Activated CD4-positive, alpha-beta T cell treated with anti-CD3 and anti-CD28 coated beads for 36 hours (primary cell): Measurements from ENCODE around the gene TP53RK. TPM values are rescaled to one million over a fixed set of nuclear protein-coding genes. Genes with fewer than 3 reads are reported as not detected.
A peak's percentile ranks its signal among the peaks of the same experiment; 100 is the strongest.

Experiments
- ATAC-seq: fragments of 200-7000 bp; cut with Tn5 transposase; one replicate; pipeline ENCODE4 v1.10.0; 2021; ENCODE audit warnings: mild to moderate bottlenecking, moderate library complexity
- CTCF ChIA-PET: fragments of 350-600 bp; sonication (Branson Sonifier 250); formaldehyde crosslinking; loops from one replicate; lab custom pipeline; 2021; ENCODE audit warnings: antibody characterized with exemption; lab: Charles Lee
- POLR2A ChIA-PET: fragments of 350-600 bp; sonication (Branson Sonifier 250); formaldehyde crosslinking; loops from one replicate; lab custom pipeline; 2021; ENCODE audit warnings: antibody characterized with exemption, inconsistent platforms; lab: Charles Lee
- DNase-seq: peaks from one replicate; pipeline ENCODE4 v3.0.0-alpha.2; 2020
- H3K27ac Mint-ChIP-seq: one replicate; pipeline ENCODE4 v1.8.0; 2021; ENCODE audit warnings: mixed read lengths
- H3K27me3 Mint-ChIP-seq: one replicate; pipeline ENCODE4 v1.8.0; 2021; ENCODE audit warnings: mixed read lengths
- H3K36me3 Mint-ChIP-seq: one replicate; pipeline ENCODE4 v1.8.0; 2021; ENCODE audit warnings: low read depth, mixed read lengths
- H3K4me1 Mint-ChIP-seq: one replicate; pipeline ENCODE4 v1.8.0; 2021; ENCODE audit warnings: mixed read lengths
- H3K4me3 Mint-ChIP-seq: one replicate; pipeline ENCODE4 v1.8.0; 2021; ENCODE audit warnings: mild to moderate bottlenecking, moderate library complexity, mixed read lengths
- H3K9me3 Mint-ChIP-seq: one replicate; pipeline ENCODE4 v1.8.0; 2021; ENCODE audit warnings: low read depth, mixed read lengths
- intact Hi-C, 2 experiments: fragments of 100-400 bp; cut with DNase I in 1 of 2; cut with micrococcal nuclease in 1 of 2; formaldehyde crosslinking; loops; one replicate each; pipeline versions ENCODE4 v1.14.2 to v1.15.1; 2022 to 2024; cut with DNase I, micrococcal nuclease
- total RNA-seq, 2 experiments: library from RNA; stranded (reverse); gene quantifications; one replicate each; pipeline ENCODE4 v1.2.3, GENCODE V29; 2021

The TP53RK gene
- total RNA-seq, 2 experiments from 2014 or later = 11.2 to 12.1 TPM

- ATAC-seq (no peak), DNase-seq (no peak)
- Mint-ChIP-seq H3K36me3 (no peaks in the 10 kb centered on the region), H3K27ac (no peak overlapping the region), H3K9me3 (peaks cover 6% of the 10 kb centered on the region), H3K4me1 (peaks cover 5% of the 10 kb centered on the region), H3K27me3 (peaks cover 40% of the 10 kb centered on the region), H3K4me3 (no peak overlapping the region)
- intact Hi-C loops = no loop called here
- ChIA-PET CTCF (no interaction called here), POLR2A (no interaction called here)
These were observed 15.6 kb upstream of the TP53RK start for GRCh38 chr20:46704714-46705377.

GRCh38 chr20:46703435-46703834 is 14.2 kb upstream of the TP53RK start:
- Mint-ChIP-seq H3K9me3 (peaks cover 7% of the 10 kb centered on the region), H3K36me3 (no peaks in the 10 kb centered on the region), H3K4me1 (no peaks in the 10 kb centered on the region), H3K4me3 (no peak overlapping the region), H3K27me3 (peaks cover 37% of the 10 kb centered on the region), H3K27ac (no peak overlapping the region)
- no peak for DNase-seq
- ChIA-PET CTCF (interaction anchor here (0.6 to 1.3 kb wide), 2 partner anchors 181 to 353 kb away, joined by 3 to 4 read pairs; no protein-coding TSS in a partner anchor), POLR2A (no interaction called here)
- no peak for ATAC-seq
- intact Hi-C loops = no loop called here

- DNase-seq (no peak), ATAC-seq (no peak)
- Mint-ChIP-seq H3K4me1 (no peaks in the 10 kb centered on the region), H3K27ac (no peak overlapping the region), H3K4me3 (no peak overlapping the region), H3K27me3 (peaks cover 33% of the 10 kb centered on the region), H3K36me3 (no peaks in the 10 kb centered on the region), H3K9me3 (peaks cover 7% of the 10 kb centered on the region)
- CTCF ChIA-PET = interaction anchor here (0.6 to 1.3 kb wide), 3 partner anchors 48 to 353 kb away, joined by 3 to 4 read pairs (median 3); no protein-coding TSS in a partner anchor
- POLR2A ChIA-PET = no interaction called here
- intact Hi-C loops = no loop called here
These were observed 13.4 kb upstream of the TP53RK start for GRCh38 chr20:46702447-46703203.

GRCh38 chr20:46701986-46702385 is 12.7 kb upstream of the TP53RK start:
- Mint-ChIP-seq H3K4me1 (no peaks in the 10 kb centered on the region), H3K27me3 (peaks cover 32% of the 10 kb centered on the region), H3K27ac (no peak overlapping the region), H3K4me3 (no peak overlapping the region), H3K9me3 (peaks cover 7% of the 10 kb centered on the region), H3K36me3 (no peaks in the 10 kb centered on the region)
- ChIA-PET CTCF (interaction anchor here (0.6 kb wide), 1 partner anchor 184 kb away, joined by 3 read pairs; no protein-coding TSS in a partner anchor), POLR2A (no interaction called here)
- intact Hi-C loops = no loop called here
- no peak for DNase-seq
- no peak for ATAC-seq

GRCh38 chr20:46701556-46701955 is 12.3 kb upstream of the TP53RK start:
- intact Hi-C loops = no loop called here
- no peak for ATAC-seq
- H3K9me3 Mint-ChIP-seq = peaks cover 7% of the 10 kb centered on the region
- DNase-seq = no peak
- H3K27ac Mint-ChIP-seq = no peak overlapping the region
- ChIA-PET CTCF (interaction anchor here (0.6 kb wide), 1 partner anchor 184 kb away, joined by 3 read pairs; no protein-coding TSS in a partner anchor), POLR2A (no interaction called here)
- no peak overlapping the region for H3K4me3 Mint-ChIP-seq
- H3K36me3 Mint-ChIP-seq = no peaks in the 10 kb centered on the region
- peaks cover 30% of the 10 kb centered on the region for H3K27me3 Mint-ChIP-seq
- no peaks in the 10 kb centered on the region for H3K4me1 Mint-ChIP-seq

GRCh38 chr20:46701057-46701456 is 11.8 kb upstream of the TP53RK start:
- intact Hi-C loops = no loop called here
- H3K36me3 Mint-ChIP-seq = no peaks in the 10 kb centered on the region

GRCh38 chr20:46700481-46700880 is 11.2 kb upstream of the TP53RK start:
- peaks cover 2% of the 10 kb centered on the region for H3K9me3 Mint-ChIP-seq

More at GRCh38 chr20:46701057-46701456, 11.8 kb upstream of the TP53RK start:
- Mint-ChIP-seq H3K27ac (no peak overlapping the region), H3K9me3 (peaks cover 2% of the 10 kb centered on the region), H3K27me3 (peaks cover 27% of the 10 kb centered on the region), H3K4me1 (peaks cover 3% of the 10 kb centered on the region), H3K4me3 (no peak overlapping the region)
- DNase-seq = no peak
- no peak for ATAC-seq
- ChIA-PET POLR2A (no interaction called here), CTCF (interaction anchor here (0.5 to 0.6 kb wide), 2 partner anchors 29 to 106 kb away, joined by 3 read pairs; no protein-coding TSS in a partner anchor)

GRCh38 chr20:46699651-46700359 is 10.6 kb upstream of the TP53RK start:
- CTCF ChIA-PET = no interaction called here
- intact Hi-C loops = no loop called here

More at GRCh38 chr20:46700481-46700880, 11.2 kb upstream of the TP53RK start:
- DNase-seq (no peak), ATAC-seq (no peak)
- Mint-ChIP-seq H3K36me3 (no peaks in the 10 kb centered on the region), H3K4me1 (peaks cover 4% of the 10 kb centered on the region), H3K4me3 (no peak overlapping the region), H3K27ac (no peak overlapping the region), H3K27me3 (peaks cover 25% of the 10 kb centered on the region)
- ChIA-PET POLR2A (no interaction called here), CTCF (interaction anchor here (0.5 to 0.6 kb wide), 2 partner anchors 29 to 106 kb away, joined by 3 read pairs; no protein-coding TSS in a partner anchor)
- intact Hi-C loops = no loop called here

GRCh38 chr20:46698788-46699187 is 9.5 kb upstream of the TP53RK start:
- ChIA-PET CTCF (no interaction called here), POLR2A (no interaction called here)
- Mint-ChIP-seq H3K9me3 (peaks cover 2% of the 10 kb centered on the region), H3K27ac (no peak overlapping the region), H3K4me1 (peaks cover 10% of the 10 kb centered on the region), H3K27me3 (peaks cover 16% of the 10 kb centered on the region), H3K36me3 (no peaks in the 10 kb centered on the region), H3K4me3 (no peak overlapping the region)
- no peak for ATAC-seq
- DNase-seq = no peak
- intact Hi-C loops = no loop called here

More at GRCh38 chr20:46699651-46700359, 10.6 kb upstream of the TP53RK start:
- no peak overlapping the region for H3K27ac Mint-ChIP-seq
- ATAC-seq (no peak), DNase-seq (peak; percentile 39)
- peaks cover 4% of the 10 kb centered on the region for H3K4me1 Mint-ChIP-seq
- H3K36me3 Mint-ChIP-seq = no peaks in the 10 kb centered on the region
- peaks cover 2% of the 10 kb centered on the region for H3K9me3 Mint-ChIP-seq
- peaks cover 20% of the 10 kb centered on the region for H3K27me3 Mint-ChIP-seq
- POLR2A ChIA-PET = no interaction called here
- no peak overlapping the region for H3K4me3 Mint-ChIP-seq

GRCh38 chr20:46696791-46697279 is 7.6 kb upstream of the TP53RK start:
- Mint-ChIP-seq H3K27me3 (peaks cover 14% of the 10 kb centered on the region), H3K9me3 (peaks cover 2% of the 10 kb centered on the region), H3K36me3 (no peaks in the 10 kb centered on the region), H3K4me1 (peaks cover 10% of the 10 kb centered on the region), H3K27ac (no peak overlapping the region), H3K4me3 (no peak overlapping the region)
- ATAC-seq (no peak), DNase-seq (no peak)
- POLR2A ChIA-PET = no interaction called here
- CTCF ChIA-PET = interaction anchor here (1.0 to 1.9 kb wide), 2 partner anchors 16 to 299 kb away, joined by 3 to 9 read pairs; no protein-coding TSS in a partner anchor
- intact Hi-C loops = no loop called here

GRCh38 chr20:46695892-46696291 is 6.6 kb upstream of the TP53RK start:
- intact Hi-C loops = no loop called here
- POLR2A ChIA-PET = interaction anchor here (1.0 kb wide), 1 partner anchor 10 kb away, joined by 3 read pairs; no protein-coding TSS in a partner anchor
- DNase-seq (no peak), ATAC-seq (peak; percentile 47)
- peaks cover 11% of the 10 kb centered on the region for H3K4me1 Mint-ChIP-seq
- H3K9me3 Mint-ChIP-seq = peaks cover 2% of the 10 kb centered on the region
- CTCF ChIA-PET = interaction anchor here (1.9 kb wide), 1 partner anchor 15 kb away, joined by 9 read pairs; no protein-coding TSS in a partner anchor
- H3K27ac Mint-ChIP-seq = no peak overlapping the region
- H3K4me3 Mint-ChIP-seq = no peak overlapping the region
- H3K27me3 Mint-ChIP-seq = peaks cover 12% of the 10 kb centered on the region
- H3K36me3 Mint-ChIP-seq = no peaks in the 10 kb centered on the region
